Pulmonary artery endothelial cell (primary cell): ENCODE results near the gene PIWIL1. TPM values are rescaled to one million over a fixed set of nuclear protein-coding genes. Genes with fewer than 3 reads are reported as not detected.

ENCODE experiments used
- total RNA-seq: library from RNA; depleted of rRNA; stranded (reverse); fragments of >200 nt; gene quantifications from 2 replicates; pipeline ENCODE4 v1.2.3, GENCODE V29; 2014

The PIWIL1 gene
- total RNA-seq, 1 donor from 2014 or later: not detected

Other genes with a start within 250 kb of the PIWIL1 start
- gene FZD10, start 175.4 kb upstream of the PIWIL1 start, total RNA-seq: not detected in 2 replicates